ENCODE data around the gene WIZ. TPM values are rescaled to one million over a fixed set of nuclear protein-coding genes. Genes with fewer than 3 reads are reported as not detected.

WIZ gene
- total RNA-seq, 4 donors from 2014 or later, result 24.4 to 94.6 (median 49.9) TPM

DNA sequence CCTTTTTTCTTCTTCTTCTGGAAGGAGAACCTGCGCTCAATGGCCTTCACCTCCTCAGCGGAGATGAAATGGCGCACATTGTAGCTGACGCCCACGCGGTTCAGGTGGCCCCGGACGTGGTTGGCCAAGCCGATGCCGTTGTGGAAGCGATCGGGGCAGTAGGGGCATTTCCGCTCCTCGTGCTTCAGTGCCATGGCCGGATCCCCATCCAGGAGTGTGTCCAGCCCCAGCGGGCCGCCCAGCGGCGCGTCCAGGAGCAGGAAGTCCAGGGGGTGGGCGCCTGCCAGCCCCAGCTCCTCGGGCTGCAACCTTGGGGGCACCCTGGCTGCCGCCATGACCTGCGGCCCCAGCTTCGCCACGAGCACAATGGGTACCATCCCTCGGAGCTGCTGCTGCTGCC, 11.2 kb downstream of the WIZ start:
- no peak for ATAC-seq

DNA sequence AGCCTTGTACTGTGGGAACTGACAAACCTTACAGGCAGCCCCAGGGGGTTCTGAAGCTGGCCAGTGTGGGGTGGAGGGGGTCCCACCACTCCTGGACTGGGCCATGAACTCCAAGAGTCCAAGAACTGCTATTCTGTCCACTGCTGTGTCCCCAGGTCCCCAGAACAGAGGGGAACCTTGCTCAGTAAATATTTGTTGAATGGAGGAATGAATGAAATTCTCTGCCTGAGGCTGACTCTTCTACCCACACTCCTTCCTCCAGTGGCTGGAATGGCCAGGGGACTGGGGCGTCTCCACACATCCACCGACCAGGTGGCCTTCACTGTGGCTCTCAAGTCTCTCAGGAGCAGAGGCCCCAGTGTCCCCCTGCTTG, 11.6 kb downstream of the WIZ start:
- peaks cover 0 to 43% (median 16%) of the 10 kb centered on the region in 3 donors for H3K4me1 ChIP-seq
- peak overlapping the region in 3 of 4 donors; percentile 69 to 80 (median 76) for H3K27ac ChIP-seq
- no peak overlapping the region for H3K4me3 ChIP-seq
- TF ChIP-seq EP300 (IDR thresholded peaks at IDR 0.05), result no peak
- TF ChIP-seq, protein P1, sequence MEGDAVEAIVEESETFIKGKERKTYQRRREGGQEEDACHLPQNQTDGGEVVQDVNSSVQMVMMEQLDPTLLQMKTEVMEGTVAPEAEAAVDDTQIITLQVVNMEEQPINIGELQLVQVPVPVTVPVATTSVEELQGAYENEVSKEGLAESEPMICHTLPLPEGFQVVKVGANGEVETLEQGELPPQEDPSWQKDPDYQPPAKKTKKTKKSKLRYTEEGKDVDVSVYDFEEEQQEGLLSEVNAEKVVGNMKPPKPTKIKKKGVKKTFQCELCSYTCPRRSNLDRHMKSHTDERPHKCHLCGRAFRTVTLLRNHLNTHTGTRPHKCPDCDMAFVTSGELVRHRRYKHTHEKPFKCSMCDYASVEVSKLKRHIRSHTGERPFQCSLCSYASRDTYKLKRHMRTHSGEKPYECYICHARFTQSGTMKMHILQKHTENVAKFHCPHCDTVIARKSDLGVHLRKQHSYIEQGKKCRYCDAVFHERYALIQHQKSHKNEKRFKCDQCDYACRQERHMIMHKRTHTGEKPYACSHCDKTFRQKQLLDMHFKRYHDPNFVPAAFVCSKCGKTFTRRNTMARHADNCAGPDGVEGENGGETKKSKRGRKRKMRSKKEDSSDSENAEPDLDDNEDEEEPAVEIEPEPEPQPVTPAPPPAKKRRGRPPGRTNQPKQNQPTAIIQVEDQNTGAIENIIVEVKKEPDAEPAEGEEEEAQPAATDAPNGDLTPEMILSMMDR (IDR thresholded peaks at IDR 0.05), result no peak
- no peak for TF ChIP-seq POLR2AphosphoS5 (IDR thresholded peaks at IDR 0.05)
- no peak for TF ChIP-seq POLR2A (IDR thresholded peaks at IDR 0.05)
- peaks cover 0 to 31% of the 10 kb centered on the region in 2 donors for H3K36me3 ChIP-seq
- H3K27me3 ChIP-seq, result no peaks in the 10 kb centered on the region
- WGBS, 2 donors (ENCODE audit: low coverage in 1 of 2), result 94% methylated on average over 2 of the region's 2 CpGs; no CpG with 5 or more reads in 1 of the 2 donors
- no peaks in the 10 kb centered on the region for H3K9me3 ChIP-seq
- no peak for ATAC-seq

More for the DNA sequence above, 11.2 kb downstream of the WIZ start:
- Histone ChIP-seq H3K36me3 (peaks cover 0 to 31% of the 10 kb centered on the region in 2 donors), H3K27me3 (no peaks in the 10 kb centered on the region), H3K27ac (peak overlapping the region in 3 of 4 donors; percentile 69 to 80 (median 76)), H3K9me3 (no peaks in the 10 kb centered on the region), H3K4me3 (no peak overlapping the region), H3K4me1 (peaks cover 0 to 38% (median 14%) of the 10 kb centered on the region in 3 donors)
- 96 to 100% methylated on average over 5 to 10 of the region's 27 CpGs for WGBS, 2 donors (ENCODE audit: low coverage in 1 of 2)
- TF ChIP-seq EP300 (IDR thresholded peaks at IDR 0.05), result no peak
- no peak for TF ChIP-seq POLR2A (IDR thresholded peaks at IDR 0.05)
- TF ChIP-seq, protein P1 (IDR thresholded peaks at IDR 0.05), result no peak
- TF ChIP-seq POLR2AphosphoS5 (IDR thresholded peaks at IDR 0.05), result no peak

DNA sequence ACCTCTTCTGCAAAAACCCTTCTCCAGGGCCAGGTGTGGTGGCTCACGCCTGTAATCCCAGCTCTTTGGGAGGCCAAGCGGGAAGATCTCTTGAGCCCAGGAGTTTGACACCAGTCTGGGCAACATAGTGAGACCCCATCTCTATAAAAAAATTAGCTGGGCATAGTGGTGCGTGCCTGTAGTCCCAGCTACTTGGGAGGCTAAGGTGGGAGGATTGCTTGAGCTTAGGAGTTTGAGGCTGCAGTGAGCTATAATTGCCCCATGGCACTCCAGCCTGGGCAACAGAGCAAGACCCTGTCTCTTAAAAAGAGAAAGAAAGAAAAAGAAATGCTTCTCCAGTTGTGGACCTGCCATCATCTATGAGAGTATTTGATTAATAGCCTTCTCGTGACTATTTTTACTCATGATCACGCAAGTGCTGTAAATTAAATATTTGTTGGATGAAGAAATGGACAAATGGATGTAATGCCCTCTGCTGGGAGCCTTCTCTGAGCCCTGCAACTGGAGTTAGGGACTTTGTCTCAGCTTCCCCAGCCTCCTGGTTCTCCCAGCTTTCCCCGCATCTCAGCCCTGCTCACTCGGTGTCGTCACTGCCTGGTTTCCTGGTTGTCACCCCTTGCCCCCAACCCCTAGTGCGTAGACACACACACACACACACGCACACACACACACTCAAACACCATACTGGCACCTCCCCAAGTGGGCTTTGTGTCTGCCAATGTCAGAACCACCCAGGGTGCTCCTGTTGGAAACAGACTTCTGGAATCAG, 12.2 kb downstream of the WIZ start:
- peak; percentile 47 for ATAC-seq
- 19 to 39% methylated on average over 5 of the region's 10 CpGs for WGBS, 2 donors (ENCODE audit: low coverage in 1 of 2)
- Histone ChIP-seq H3K4me3 (no peak overlapping the region), H3K27me3 (no peaks in the 10 kb centered on the region), H3K9me3 (no peaks in the 10 kb centered on the region), H3K4me1 (peaks cover 0 to 47% (median 16%) of the 10 kb centered on the region in 3 donors), H3K36me3 (peaks cover 0 to 31% of the 10 kb centered on the region in 2 donors), H3K27ac (peak overlapping the region in 3 of 4 donors; percentile 69 to 80 (median 76))
- no peak for TF ChIP-seq POLR2A (IDR thresholded peaks at IDR 0.05)
- no peak for TF ChIP-seq EP300 (IDR thresholded peaks at IDR 0.05)
- TF ChIP-seq, protein P1 (IDR thresholded peaks at IDR 0.05), result peak in 3 of 4 experiments; percentile 53 to 58 (median 55)
- peak; percentile 72 for TF ChIP-seq POLR2AphosphoS5 (IDR thresholded peaks at IDR 0.05)

DNA sequence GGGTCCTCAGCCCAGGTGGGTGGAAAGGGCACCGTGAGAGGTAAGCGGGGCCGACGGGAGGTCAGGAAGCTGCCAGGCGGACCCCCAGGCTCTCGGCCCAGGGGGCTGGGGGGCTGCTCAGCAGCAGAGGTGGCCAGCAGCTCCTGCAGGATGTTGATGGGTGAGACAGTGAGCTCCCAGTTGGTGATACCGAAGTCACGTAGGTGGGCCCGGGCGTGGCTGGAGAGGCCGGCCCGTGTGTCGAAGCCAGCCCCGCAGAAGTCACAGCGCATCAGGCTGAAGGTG, 13.0 kb downstream of the WIZ start:
- H3K36me3 ChIP-seq, result peaks cover 0 to 28% of the 10 kb centered on the region in 2 donors
- no peaks in the 10 kb centered on the region for H3K9me3 ChIP-seq
- peaks cover 0 to 50% (median 16%) of the 10 kb centered on the region in 3 donors for H3K4me1 ChIP-seq
- no CpG with 5 or more reads among the region's 15 CpGs for WGBS, 2 donors (ENCODE audit: low coverage in 1 of 2)
- H3K27me3 ChIP-seq, result no peaks in the 10 kb centered on the region
- H3K4me3 ChIP-seq, result no peak overlapping the region
- no peak for ATAC-seq
- peak overlapping the region in 3 of 4 donors; percentile 69 to 80 (median 76) for H3K27ac ChIP-seq
- TF ChIP-seq EP300 (IDR thresholded peaks at IDR 0.05) (no peak), POLR2AphosphoS5 (IDR thresholded peaks at IDR 0.05) (no peak), POLR2A (IDR thresholded peaks at IDR 0.05) (no peak)
- TF ChIP-seq, protein P1 (IDR thresholded peaks at IDR 0.05), result no peak

All from gastroesophageal sphincter (tissue), 4 donors.